Left cardiac atrium (tissue), 4 donors: ENCODE results near the gene CERKL. TPM values are rescaled to one million over a fixed set of nuclear protein-coding genes. Genes with fewer than 3 reads are reported as not detected.

Experiments
- ATAC-seq, 2 donors: fragments of 200-7000 bp; cut with Tn5 transposase; one replicate each; pipeline ENCODE4 v1.9.1; 2020; ENCODE audit warnings: mild to moderate bottlenecking in 2 of 2, moderate library complexity in 2 of 2
- DNase-seq: peaks from one replicate; pipeline ENCODE4 v3.0.0-alpha.2; 2020
- intact Hi-C, 2 donors: fragments of 100-400 bp; cut with DNase I; formaldehyde crosslinking; loops; one replicate each; pipeline versions ENCODE4 v1.14.1 to v1.15.1; 2022 to 2023
- total RNA-seq, 2 donors: library from RNA; stranded (reverse); fragmentation: NEBNext Ultra II Directional; extraction: Animal tissue kit (Norgen Biotek cat#: 25700); gene quantifications; one replicate each; pipeline ENCODE4 v1.2.1, GENCODE V29; 2021
- donor health status: DM: no; HTN: yes; CAD: no.
- donor health status: DM: no; HTN: yes; CAD: no; lungs with severe emphysema.
- donor health status: DM: yes; HTN: yes; CAD: no.
- donor health status: Dilated cardiomyopathy.

CERKL gene
- total RNA-seq, 2 donors from 2014 or later = not detected

GRCh38 chr2:181679544-181679979 lies 22.7 kb upstream of the CERKL start:
- intact Hi-C loops = no loop called here
- no peak for DNase-seq
- ATAC-seq = no peak

DNA sequence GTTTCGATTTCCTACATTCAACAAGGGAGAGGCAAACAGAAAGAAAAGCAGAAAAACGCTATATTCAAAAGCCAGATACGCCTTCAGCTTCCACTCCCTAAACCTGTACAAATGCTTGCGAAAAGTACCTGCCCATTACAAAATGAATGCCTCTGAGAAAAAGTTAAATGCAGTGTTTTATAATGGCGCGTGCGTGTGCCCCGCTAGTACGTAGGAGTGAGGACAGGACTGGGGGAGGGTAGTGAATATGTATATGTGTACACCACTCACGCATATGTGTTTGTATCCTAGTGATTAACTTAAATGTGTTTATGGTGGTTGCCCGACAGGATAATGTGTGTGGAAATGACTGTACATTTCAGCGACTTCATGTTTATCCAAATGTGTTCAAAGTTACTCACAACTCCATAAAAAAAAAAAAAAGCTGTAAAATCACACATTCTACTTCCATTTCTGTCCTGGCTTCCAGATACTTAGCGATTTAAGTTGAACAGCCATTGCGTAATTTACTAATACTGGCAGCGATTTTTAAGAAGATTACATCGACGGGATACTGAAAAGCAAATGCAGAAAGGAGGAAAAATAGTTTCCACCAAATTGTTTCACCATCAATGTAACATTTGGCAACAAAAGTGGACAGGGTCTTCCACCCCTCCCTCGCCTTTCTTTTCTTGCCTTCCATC lies 22.1 kb upstream of the CERKL start:
- DNase-seq (no peak), ATAC-seq (no peak)
- intact Hi-C loops = no loop called here

DNA sequence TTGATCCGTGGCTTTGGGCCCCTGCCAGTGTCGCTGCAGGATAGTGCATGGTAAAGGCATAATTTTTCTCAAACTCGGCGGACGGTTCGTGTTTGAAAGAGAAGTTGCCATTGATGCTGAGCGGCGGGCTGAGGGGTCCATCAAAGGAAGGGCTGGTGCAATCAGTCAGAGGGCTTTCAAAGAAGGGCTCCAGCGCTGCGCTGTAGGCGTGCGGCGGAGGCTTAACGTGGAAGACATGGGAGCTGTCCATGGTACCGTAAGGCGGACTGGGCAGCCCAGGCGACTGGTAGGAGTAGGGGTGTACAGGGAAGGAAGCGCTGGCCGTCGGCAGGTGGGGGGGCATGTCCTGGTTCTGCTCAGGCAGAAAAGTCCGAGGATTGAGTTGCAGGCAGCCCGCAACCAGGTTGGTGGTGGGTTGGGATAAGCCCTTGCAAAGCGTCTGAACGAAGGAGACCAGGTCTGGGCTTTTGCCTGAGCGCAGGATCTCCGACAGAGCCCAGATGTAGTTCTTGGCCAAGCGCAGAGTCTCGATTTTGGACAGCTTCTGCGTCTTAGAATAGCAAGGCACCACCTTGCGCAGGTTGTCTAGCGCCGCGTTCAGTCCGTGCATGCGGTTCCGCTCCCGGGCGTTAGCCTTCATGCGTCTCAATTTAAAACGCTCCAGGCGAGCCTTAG lies 21.1 kb upstream of the CERKL start:
- DNase-seq = peak; percentile 71
- intact Hi-C loops = no loop called here
- ATAC-seq = peak; percentile 81 to 82

DNA sequence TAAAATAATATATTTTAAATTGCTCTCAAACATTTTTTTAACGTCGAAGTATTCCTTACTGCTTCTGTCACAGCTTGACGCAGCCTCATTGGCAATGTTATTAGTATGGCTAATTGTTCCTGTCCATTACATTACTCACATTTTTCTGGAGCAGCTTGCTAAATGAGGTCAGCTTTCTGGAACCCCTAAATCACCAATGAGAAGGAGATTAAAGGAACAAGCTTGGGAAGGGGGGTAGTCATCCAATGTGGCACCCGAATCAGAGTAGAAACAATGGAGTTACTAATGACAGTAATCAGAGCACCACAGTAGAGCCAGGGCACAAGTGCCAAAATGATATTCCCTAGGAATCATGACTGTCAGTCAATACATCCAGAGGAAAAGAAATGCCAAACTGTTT lies 18.3 kb upstream of the CERKL start:
- intact Hi-C loops = no loop called here
- ATAC-seq (no peak), DNase-seq (no peak)

DNA sequence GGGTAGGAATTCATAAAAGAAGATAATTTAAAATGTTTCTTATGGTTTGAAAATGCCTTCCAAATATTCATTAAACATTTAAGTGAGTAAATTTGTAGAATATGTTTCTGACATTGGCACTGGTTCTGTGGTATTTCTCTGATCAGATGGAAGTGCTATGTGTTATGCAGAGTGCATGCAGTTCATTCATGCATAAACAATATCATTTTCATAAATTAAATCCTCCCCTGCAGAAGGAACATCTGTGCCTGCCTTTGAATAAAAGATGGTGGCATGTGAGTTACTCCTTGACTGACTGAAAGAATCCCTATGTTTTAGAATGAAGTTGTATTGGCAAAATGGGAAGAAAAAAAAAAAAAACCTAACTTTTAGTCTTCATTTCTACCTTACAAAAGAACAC lies 17.6 kb upstream of the CERKL start:
- DNase-seq (no peak), ATAC-seq (no peak)
- intact Hi-C loops = no loop called here

- ATAC-seq (no peak), DNase-seq (no peak)
- intact Hi-C loops = no loop called here
These were observed 16.3 kb upstream of the CERKL start for GRCh38 chr2:181673173-181673572.

DNA sequence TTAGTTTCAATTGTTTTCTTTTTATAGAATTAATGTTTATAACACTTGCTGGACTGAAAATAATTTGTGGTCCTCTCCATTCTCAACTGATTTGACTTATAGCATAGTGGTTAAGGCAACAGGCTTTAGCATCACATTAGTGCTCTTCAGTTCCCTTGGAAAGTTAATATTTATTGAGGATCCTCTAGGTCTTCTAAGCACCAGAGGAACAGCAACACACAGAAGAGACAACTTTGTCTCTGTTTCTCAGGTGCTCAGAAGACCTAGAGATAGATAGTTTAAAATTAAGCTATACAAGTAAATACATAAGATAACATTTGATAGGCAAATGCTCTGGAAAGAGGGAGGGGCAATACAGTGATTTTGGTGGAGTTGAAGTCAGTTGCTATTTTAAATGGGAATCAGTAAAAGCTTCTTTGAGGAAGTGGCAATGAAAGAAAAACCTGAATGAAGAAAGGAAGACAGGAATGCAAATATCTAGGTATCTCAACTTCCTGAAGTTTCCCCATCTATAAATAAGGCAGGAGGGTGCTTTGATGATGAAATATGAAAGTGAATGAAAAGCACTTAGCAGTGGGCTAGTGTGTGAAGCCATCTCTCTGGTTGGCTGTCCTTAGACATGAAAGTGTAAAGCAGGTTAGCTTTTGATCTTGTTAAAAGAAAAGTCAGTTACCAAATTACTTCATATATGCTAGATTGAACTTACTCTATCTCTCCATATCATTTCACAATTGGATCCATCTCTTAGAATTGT lies 15.5 kb upstream of the CERKL start:
- no peak for ATAC-seq
- intact Hi-C loops = no loop called here
- DNase-seq = no peak

GRCh38 chr2:181670632-181671031 lies 13.7 kb upstream of the CERKL start:
- intact Hi-C loops = no loop called here

GRCh38 chr2:181667234-181667633 lies 10.3 kb upstream of the CERKL start:
- no peak for ATAC-seq
- intact Hi-C loops = no loop called here
- no peak for DNase-seq

More at GRCh38 chr2:181670632-181671031, 13.7 kb upstream of the CERKL start:
- ATAC-seq = no peak
- no peak for DNase-seq

DNA sequence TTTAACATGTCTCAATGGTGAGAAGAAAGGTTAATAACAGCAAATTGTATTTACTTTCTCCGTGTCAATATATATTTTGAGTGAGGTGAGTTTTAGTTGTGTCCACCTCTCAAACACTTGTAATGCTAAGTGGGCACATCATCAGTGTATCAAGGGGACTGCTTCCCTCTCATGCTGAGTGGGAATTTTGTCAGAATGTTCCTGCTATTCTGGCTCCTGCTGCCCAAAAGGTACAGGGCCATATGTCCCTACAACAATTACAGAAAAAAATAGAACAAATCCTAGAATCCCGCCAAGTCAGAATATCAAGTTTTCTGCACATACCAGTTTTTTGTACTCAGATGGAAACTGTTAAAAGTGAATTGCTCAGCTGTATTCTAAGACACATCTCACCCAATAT lies 5.4 kb upstream of the CERKL start:
- intact Hi-C loops = no loop called here
- ATAC-seq = no peak
- no peak for DNase-seq

GRCh38 chr2:181660181-181660580 lies 3.3 kb upstream of the CERKL start:
- ATAC-seq (no peak), DNase-seq (no peak)
- intact Hi-C loops = no loop called here

DNA sequence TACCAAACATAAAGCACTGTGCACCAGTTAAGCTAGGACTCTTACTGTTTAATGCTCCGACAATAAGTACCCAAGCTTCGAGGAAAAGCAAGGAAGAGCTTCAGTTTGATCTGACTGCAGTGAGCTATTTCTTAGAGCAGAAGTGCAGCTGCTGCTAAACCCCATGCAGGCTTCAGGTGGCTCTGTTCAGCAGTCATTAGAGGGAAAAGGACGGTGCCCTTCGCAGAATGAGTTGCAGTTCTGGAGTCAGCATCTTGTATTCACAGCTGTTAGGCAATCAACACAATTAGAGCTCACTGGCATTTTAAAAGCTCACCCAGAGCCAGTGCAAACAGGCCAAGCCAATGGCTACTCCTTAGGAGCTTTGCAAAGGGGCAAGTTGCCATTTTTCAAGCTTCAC lies 1.5 kb upstream of the CERKL start:
- no peak for DNase-seq
- intact Hi-C loops = no loop called here

GRCh38 chr2:181657379-181657778 lies 474 bp upstream of the CERKL start:
- intact Hi-C loops = no loop called here
- DNase-seq (no peak), ATAC-seq (no peak)

More for the DNA sequence above, 1.5 kb upstream of the CERKL start:
- no peak for ATAC-seq

DNA sequence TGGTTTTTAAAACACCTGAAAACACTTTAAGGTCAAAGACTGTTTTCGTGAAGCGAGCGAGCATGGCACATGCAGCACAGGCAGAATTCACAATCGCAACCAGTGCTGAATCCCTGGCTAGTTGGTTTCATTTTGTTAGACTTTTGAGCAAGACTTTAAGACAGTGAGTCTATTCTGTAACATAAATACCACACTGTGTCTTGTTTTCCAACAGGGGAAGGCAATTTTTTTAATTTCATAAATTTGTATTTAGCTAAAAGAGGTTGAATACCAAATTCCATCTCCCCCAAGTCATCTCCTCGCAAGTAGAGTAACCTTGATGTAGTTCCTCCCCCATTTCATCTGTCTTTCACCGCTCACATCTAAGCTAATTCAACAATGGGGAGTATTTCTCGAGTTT lies 1.4 kb downstream of the CERKL start:
- no peak for DNase-seq
- intact Hi-C loops = no loop called here

GRCh38 chr2:181649436-181649979 lies 7.4 kb downstream of the CERKL start:
- ATAC-seq (no peak), DNase-seq (no peak)
- intact Hi-C loops = no loop called here

More for the DNA sequence above, 1.4 kb downstream of the CERKL start:
- ATAC-seq = no peak

GRCh38 chr2:181648478-181649155 lies 8.3 kb downstream of the CERKL start:
- ATAC-seq (no peak), DNase-seq (no peak)
- intact Hi-C loops = no loop called here

DNA sequence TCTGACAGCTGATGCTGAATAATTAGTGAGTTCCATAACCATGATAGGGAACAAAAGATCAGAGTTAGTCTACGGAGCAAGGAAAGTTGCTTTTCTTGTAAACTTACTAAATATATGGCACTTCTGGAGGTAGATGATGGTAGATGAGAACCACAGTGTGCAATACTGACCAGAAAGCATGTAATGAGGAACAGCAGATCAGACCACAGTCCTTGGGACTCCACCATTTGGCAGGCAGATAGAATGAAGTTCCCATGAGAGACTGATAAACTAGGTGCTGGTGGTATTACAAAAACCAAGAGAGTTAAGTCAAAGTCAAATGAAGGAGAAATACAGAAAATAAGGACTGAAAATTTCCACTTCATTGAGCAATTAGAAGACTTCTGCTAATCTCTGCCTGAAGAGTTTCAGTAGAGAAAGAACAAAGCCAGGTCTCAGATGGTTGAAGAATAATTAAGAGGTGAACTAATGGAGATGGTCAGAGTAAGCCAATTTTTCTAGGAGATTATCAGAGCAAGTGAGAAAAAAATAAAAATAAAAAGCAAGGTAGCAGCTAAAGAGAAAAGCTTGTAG lies 10.4 kb downstream of the CERKL start:
- DNase-seq (no peak), ATAC-seq (no peak)
- intact Hi-C loops = no loop called here

GRCh38 chr2:181643151-181643550 lies 13.8 kb downstream of the CERKL start:
- intact Hi-C loops = no loop called here
- DNase-seq (no peak), ATAC-seq (no peak)

DNA sequence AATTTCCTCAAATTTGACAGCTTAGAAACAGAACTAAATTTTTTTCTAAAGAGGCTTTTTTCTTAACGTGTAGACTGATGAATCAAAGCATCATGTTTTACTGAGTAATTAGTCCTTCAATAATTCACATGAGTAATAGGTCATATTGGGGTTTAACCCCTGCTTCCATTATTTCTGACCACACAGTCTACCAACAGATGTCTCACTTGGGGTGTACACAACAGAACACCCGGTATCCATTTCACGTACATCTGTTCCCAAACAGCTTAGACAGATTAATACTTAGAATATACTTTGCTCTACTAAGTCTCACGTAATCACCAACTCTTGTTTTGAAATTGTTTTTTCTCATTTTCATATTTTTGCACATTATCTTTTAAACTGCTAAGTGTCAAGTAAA lies 14.8 kb downstream of the CERKL start:
- no peak for ATAC-seq
- intact Hi-C loops = no loop called here
- DNase-seq = no peak
